ENCODE results near the gene HHIPL2.

The HHIPL2 gene

DNA sequence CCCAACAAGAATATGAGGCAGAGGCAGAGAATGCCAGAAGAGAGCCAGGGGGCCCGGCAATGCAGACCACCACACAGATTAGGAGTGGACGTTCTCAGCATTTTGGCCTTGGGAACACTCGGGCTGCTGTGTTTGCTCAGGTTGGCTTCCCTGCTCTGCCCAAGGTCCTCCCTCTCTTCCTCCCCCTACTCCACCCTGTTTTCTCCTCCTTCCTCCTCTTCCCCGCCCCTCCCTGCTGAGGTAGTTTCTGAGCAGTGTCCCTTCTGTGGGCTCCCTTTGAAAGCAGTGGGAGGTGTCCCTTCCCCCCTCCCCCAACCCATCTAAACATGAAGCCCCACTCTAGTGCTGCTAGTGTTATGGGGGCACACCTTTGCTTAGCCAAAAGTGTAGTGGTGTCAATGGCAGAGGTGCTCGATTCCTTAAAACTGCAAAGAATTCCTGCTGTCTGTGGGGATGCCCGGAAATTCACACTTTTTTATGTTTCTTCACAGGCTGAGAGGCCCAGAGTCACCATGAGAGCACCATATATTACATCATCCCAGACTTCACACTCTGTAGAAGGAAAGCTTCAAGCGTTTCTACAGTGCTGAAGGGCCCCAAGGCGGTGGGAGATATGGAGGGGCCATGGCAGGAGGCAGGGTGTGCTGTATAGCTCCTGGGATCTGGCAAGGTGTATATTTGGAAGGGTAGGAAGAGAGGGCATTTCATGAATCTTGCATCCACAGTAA lies at the start of gene HHIPL2:
Gene HHIPL2, minus strand, starts transcription at position 161 of the 728 bp plus-strand sequence. Its CDS starts 60 bp downstream, at position 101.
- in situ Hi-C loops (cut with MboI; ENCODE audit: low sequenced_read_pairs), result no loop called here

DNA sequence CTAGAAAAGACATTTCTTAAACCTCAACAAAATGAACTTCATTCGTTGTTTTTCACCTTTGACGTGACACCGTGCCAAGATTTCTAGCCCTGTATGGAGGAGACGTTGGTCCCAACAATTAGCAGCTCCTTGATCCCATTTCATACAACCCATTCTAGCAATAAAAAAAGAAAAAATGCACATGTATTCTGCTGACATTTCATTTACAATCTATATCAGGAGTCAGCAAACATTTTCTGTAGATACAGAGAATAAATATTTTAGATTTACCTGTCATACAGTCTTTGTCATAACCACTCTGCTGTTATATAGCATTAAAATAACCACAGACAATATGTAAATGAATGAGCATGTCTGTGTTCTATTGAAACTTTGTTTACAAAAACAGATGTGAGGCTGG lies 48.8 kb upstream of the HHIPL2 start:
- in situ Hi-C loops (cut with MboI; ENCODE audit: low sequenced_read_pairs), result no loop called here

DNA sequence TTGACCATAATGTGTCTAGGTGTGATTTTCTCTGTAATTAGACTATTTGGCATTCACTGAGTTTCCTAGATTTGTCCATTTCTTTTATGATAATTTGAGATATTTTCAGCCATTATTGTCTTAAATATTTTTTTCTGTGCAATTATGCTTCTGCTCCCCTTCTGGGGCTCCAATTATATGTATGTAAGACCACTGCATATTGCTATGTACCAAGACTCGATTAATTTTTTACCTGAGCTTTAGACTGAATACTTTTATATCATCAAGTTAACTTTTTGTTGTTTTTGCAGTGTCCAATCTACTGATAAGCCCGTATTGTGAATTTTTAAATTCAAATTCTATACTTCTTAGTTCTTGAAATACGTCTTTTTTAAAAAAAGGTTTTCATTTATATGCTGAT lies 46.9 kb upstream of the HHIPL2 start:
- in situ Hi-C loops (cut with MboI; ENCODE audit: low sequenced_read_pairs), result no loop called here

DNA sequence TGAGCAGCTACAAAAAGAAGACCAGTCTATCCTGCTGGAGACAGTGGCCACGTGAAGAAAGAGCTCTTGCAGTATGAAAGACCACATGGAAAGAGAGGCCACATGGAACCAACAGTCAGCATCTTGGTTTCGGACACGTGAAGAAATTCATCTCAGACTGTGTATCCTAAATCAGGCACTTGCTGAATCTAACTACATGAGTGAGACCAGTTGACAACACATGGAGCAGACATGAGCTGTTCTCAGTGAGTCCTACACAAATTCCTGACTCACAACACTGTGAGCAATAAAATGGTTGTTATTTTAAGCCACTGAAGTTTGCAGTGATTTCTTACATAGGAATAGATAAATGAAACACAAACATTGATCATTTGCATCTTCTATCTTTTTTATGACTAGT lies 44.3 kb upstream of the HHIPL2 start:
- in situ Hi-C loops (cut with MboI; ENCODE audit: low sequenced_read_pairs), result no loop called here

DNA sequence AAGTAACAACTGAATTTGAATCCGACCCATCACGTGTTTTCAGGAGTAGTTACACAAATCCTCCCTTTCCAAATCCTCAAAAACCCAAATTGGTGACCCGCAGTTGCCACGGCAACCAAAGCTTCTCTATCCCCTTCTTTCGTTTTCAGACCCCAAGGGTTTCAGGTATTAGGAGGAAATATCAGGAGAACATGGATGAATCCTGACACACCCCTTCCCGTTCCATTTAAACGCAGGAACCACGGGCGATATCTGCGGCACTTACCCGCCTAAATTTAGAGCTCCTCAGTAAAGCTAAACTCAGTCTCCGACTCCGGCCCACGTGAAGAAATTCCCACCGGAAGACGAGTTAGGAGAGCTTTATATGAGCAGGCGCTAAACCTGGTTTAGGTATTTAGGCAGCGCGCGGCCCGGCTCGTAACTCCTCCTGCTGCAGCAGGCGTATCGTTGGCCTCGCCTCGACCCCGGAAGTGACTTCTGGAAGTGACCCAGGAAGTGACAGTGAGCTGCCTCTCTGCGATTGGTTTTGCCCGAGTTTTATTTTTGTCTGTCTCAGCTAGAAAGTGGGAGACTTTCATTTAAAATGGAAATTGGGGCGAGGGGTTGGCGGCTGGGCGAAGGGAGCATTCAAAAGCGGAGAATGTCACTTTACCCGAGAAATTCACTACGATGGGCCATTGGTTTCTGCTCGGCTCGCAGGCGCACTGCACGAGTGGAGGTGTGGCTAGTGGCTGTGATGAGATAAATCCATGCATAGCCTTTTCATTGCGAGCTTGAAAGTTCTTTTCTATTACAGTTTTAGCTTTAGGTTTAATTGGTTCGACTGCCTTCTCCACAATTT lies 41.8 kb upstream of the HHIPL2 start, which contains the start of gene TAF1A:
Gene TAF1A, minus strand, starts transcription at position 472 of the 841 bp plus-strand sequence.
- in situ Hi-C loops (cut with MboI; ENCODE audit: low sequenced_read_pairs), result no loop called here

DNA sequence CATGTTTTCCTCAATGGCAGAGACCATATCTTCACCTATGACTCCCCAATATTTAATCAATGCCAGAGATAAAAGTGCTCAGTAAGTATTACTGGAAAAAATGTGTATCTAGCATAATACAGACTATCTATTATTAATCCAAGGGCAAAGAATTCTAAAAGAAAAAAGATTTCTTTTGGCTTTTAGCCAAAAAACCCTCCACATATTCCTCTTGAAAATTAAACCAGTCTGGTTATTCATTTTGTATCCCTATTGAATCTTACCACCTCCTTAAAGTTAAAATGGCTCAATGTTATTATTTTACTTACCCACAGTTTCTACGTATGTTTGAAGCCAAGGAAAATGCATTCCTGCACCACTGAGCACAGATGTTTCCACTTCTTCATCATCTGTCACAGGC lies 40.2 kb upstream of the HHIPL2 start:
- in situ Hi-C loops (cut with MboI; ENCODE audit: low sequenced_read_pairs), result no loop called here

DNA sequence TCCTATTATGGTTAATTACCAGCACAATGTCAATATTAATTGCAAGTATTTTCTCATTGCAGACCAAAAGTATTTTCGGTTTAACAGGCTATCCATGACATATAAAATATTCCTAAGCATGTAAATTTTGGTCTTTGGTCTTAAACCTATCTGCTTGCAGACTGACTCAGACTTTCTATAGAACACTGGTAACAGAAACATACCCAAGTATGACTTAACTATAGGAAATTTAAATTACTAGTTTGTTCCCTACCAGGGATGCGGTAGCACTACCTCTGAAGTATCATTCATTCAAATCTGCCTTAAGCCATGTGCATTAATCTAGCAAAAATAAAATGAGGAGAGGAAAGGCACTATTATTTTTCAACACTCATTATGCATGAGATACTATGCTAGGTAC lies 38.9 kb upstream of the HHIPL2 start:
- in situ Hi-C loops (cut with MboI; ENCODE audit: low sequenced_read_pairs), result no loop called here

DNA sequence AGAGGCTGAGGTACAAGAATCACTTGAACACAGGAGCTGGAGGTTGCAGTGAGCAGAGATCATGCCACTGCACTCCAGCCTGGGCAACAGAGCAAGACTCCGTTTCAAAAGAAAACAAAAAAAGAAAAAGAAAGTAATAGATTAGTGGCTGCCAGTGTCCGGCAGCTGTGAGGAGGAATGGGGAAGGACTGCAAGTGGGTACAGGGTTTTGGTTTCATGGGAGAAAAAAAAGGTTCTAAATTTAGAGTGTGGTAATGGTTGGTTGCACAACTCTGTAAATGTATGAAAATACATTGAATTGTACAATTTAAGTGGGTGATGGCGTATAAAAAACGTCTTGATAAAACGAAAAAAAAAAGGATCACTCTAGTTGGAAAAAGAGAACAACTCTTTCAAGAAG lies 35.2 kb upstream of the HHIPL2 start:
- in situ Hi-C loops (cut with MboI; ENCODE audit: low sequenced_read_pairs), result no loop called here

DNA sequence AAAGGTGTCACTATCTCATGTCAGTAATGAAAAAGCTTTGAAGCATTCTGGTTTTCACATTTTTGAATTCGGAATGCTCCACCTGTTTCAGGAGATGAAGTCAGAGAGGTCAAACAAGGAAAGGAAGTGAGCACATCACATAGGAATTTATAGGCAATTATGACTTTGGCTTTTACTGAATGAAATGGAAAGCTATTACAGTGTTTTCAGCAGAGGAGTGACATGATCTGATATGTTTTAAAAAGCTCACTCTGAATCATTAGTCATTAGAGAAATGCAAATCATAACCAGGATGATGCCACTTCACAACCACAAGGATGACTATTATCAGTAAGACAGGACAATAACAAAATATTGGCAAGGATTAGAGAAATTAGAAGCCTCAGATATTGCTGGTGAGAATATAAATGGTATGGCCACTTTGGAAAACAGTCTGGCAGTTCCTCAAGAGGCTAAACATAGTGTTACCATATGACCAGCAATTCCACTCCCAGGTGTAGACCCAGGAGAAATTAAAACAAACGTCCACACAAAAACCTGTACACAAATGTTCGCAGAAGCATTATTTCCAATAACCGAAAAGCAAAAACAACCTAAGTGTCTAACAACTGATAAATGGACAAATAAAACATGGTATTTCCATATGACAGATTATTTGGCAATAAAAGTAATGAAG lies 34.3 kb upstream of the HHIPL2 start:
- in situ Hi-C loops (cut with MboI; ENCODE audit: low sequenced_read_pairs), result no loop called here

DNA sequence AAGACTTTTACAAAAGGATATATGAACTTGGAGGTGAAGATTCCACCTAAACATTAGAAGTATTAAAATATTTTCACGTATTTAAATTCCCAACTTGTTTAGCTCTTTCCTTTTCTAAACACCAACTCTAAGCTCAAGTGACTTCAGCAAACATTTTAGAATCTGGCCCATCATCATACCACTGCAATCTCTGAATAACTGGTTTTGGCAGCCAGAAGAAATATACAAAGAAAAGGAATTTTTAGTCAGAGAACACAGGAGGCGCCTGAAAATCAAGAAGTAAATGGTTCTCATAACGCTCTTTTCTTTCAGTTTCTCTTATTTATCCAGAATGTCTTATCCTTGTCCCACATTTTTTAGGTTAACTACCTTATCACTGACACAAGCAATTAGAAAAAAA lies 31.4 kb upstream of the HHIPL2 start:
- in situ Hi-C loops (cut with MboI; ENCODE audit: low sequenced_read_pairs), result no loop called here

DNA sequence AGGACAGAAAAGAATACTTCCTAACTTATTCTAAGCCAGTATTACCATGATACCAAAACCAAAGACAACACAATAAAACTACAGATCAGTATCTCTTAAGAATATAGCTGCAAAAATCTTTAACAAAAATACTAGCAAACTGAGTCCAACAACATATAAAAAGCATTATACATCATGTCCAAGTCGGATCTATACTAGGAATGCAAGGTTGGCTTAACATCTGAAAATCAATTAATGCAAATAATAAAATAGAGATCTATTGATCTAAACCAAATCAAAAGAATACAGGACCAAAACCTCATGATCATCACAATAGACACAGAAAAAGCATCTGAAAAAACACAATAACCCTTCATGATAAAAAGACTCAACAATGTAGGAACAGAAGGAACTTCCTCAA lies 22.9 kb upstream of the HHIPL2 start:
- in situ Hi-C loops (cut with MboI; ENCODE audit: low sequenced_read_pairs), result no loop called here

DNA sequence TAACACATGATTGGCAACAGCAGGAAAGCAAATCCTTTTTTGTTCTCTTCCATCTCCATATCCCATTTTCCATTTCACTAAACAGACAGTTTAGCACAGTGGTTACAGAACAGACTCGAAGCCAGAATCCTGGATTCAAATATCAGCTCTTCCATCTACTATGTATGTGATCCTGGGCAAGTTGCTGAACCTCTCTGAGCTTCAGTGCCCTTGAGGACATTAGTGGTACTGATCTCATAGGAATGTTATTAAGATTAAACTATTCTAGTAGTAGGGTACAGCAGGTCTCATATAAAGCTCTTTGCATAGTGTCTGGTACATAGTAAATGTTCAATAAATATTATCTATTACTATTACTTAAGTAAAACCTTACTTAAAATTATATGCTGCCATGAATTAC lies 13.8 kb upstream of the HHIPL2 start:
- in situ Hi-C loops (cut with MboI; ENCODE audit: low sequenced_read_pairs), result no loop called here

DNA sequence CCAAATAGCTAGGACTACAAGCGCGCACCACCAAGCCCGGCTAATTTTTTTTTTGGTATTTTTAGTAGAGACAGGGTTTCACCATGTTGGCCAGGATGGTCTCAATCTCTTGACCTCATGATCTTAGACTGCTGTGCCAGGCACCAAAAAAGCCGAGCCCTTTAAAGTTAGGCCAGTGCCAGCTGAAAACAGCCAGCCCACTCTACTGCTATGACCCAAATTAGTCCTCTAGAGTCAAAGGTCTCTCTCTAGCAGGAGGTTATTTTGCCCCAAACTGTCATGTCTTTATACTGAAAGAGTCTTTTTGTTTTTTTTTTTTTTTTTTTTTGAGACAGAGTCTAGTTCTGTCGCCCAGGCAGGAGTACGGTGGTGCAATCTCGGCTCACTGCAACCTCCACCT lies 9.7 kb upstream of the HHIPL2 start:
- in situ Hi-C loops (cut with MboI; ENCODE audit: low sequenced_read_pairs), result no loop called here

DNA sequence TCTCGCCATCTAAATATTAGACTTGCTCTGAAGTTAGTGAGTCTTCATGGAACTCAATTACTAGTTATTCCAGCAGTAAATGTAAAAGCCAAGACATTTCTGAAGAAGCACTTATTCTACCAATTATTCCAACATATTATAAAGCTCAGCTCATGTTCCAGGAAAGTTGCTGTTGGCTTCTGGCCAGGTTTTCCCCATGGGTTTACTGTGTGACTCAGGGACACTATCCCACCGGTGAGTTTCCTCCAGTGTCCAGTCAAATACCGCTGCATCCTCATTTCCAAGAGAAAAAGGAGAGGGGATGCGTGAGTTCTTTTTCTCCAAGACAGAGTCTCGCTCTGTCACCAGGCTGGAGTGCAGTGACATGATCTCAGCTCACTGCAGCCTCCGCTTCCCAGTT lies 9.2 kb upstream of the HHIPL2 start:
- in situ Hi-C loops (cut with MboI; ENCODE audit: low sequenced_read_pairs), result no loop called here

DNA sequence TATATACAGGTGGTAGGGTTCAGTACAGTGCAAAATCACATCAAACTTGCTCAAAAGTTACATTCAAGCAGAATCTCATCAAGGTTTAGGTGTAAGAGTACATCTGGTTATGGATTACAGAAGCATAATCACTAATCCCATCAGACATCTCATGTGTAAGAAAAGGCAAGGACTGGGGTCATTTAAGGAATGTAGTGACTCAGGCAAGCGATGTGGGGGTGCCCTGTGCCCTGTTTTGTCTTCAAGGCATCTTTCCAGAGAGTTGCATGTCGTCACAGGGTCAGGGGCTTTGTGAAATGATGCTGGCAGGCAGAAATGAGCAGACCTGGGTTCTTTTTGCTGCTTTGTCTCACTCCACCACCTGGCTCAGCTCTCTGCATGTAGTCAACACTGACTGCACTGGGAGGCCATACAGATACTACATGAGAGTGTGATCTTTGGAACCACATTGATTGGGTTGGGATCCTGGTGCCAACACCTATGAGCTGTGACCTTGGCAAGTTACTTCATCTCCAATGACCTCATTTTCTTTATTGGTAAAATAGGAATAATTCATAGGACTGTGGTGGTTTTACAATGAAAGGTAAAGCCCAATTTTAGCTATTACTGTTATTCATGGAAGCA lies 8.2 kb upstream of the HHIPL2 start:
- in situ Hi-C loops (cut with MboI; ENCODE audit: low sequenced_read_pairs), result no loop called here

DNA sequence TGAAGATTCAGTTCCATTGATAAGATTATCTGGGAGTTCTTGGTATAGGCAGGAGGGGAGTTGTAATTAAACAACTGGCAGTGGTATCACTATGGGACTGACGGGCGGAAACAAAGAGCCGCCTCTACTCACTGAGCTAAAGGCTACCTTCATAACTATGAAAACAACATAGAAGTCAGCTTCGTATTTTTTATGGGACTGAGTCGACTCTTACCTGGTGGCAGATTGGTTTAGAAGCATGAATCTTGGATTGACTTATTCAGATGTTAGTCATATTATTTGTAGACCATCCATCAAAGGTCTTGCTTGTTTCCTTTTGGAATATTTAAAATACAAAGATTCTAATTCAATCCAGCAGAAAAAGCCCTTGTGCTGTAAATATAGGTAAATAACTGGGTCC lies 6.3 kb upstream of the HHIPL2 start:
- in situ Hi-C loops (cut with MboI; ENCODE audit: low sequenced_read_pairs), result no loop called here

DNA sequence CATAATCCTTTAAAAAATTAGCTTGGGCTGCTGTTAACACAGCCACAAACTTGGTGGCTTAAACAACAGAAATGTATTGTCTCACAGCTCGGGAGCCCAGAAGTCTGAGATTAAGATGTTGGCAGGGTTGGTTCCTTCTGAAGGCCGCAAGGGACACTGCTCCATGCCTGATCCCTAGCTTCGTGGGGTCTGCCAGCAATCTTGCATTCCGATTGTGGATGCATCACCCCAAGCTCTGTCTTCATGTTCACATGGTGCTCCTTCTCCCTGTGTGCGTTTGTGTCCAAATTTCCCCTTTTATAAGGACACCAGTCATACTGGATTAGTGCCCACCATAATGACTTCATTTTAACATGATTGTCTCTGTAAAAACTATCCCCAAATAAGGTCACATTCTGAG lies 5.0 kb upstream of the HHIPL2 start:
- in situ Hi-C loops (cut with MboI; ENCODE audit: low sequenced_read_pairs), result no loop called here

DNA sequence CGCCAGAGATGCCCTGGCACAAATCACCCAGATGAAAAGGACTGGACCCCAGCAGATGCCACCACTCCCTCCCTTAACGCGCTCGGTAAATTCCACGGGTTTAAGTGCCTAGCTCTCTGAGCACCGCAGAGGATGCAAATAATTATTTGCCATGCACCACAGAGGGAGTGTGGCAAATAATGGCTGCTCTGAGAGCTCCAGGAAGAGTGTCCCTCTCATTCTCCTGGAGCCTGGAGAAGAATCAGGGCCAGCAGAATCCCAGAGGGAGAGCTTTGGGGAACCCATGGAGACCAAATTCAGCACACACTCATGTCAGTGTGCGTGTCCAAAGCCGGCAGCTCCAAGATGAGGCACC lies 667 bp downstream of the HHIPL2 start:
- in situ Hi-C loops (cut with MboI; ENCODE audit: low sequenced_read_pairs), result no loop called here

DNA sequence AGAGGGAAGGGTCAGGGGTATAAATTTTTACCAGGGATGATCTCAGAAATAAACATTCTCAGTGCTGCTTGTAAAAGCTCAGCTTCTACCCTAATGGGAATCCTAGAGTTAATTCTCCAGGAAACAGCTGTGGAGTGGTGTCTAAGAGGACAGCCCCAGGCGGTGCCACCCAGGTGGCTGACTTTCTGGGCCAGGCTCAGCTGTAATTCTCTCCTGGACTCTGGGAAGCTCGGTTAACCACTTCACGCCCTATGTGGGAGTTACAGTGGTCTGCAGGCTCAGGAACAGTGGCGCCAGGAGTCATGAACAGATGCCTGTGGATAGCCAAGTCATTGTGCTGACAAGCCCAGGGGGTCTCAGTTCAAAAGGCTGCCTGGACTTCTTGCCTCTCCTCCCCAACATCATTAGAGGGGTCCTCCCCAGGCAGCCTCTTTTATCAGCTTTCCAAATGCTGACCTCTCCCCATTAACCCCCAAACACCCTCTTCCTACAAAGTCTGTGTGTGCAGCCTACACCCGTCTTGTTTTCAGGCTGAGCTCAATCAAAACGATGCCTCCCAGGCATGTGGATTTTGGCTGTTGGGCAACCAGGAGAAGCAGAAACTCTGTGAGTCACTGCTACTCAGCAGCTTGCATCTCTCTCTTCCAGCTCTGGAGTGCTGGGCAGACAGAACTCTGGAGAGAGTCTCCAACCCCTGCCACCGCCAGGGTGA lies 1.2 kb downstream of the HHIPL2 start:
- in situ Hi-C loops (cut with MboI; ENCODE audit: low sequenced_read_pairs), result no loop called here

DNA sequence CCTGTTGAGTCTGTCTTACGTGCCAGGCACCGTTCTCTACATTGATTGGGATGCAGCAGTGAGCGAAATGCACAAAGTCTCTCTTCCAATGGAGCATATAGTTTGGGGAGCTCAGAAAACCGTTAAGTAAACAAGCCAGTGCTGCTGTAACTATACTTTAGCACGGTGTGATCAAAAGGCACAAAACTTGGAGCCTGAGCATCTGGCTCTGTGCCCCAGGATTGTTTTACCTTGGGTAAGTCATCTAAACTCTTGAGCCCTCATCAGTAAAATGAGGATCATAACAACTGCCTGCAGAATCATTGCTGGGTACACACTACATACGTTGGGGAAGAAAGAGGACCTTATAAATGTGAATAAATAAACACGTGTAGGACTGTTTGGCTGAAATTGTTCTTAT lies 1.8 kb downstream of the HHIPL2 start:
- in situ Hi-C loops (cut with MboI; ENCODE audit: low sequenced_read_pairs), result no loop called here

DNA sequence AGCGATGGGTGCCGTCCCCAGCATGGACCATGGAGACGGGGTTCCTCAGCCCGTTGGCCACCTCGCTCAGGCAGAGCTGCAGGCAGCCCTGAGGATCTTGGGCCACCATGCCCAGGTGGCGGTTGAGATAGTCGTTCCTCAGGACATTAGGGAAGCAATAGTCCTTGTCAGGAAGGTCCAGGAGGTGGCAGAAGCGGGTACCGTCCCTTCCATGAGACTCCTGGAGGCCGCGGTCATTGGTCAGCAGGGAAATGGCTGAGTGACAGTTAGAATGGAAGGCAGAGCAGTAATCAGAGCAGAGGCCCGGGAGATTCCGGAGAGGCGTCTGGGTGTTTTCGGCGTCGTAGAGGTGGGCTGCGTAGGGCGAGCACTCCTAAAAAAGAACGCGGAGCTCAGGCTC lies 4.1 kb downstream of the HHIPL2 start:
- in situ Hi-C loops (cut with MboI; ENCODE audit: low sequenced_read_pairs), result no loop called here

Measured in HL-60/S4 treated with retinoic acid at 250 ng/mL for 4 days and 3 days (cell line).